Measurements from ENCODE around the gene PAOX. TPM values are rescaled to one million over a fixed set of nuclear protein-coding genes. Genes with fewer than 3 reads are reported as not detected.
A peak's percentile ranks its signal among the peaks of the same experiment; 100 is the strongest.

PAOX gene
- polyA plus RNA-seq, 2 of the 4 experiments (the other 2 are of a cell fraction), result 1.6 to 2.3 TPM

GRCh38 chr10:133350283-133350949, 28.6 kb upstream of the PAOX start:
- no peak for TF ChIP-seq FOSB (CRISPR knock-in tag; IDR thresholded peaks at IDR 0.05)
- TF ChIP-seq, protein P1, sequence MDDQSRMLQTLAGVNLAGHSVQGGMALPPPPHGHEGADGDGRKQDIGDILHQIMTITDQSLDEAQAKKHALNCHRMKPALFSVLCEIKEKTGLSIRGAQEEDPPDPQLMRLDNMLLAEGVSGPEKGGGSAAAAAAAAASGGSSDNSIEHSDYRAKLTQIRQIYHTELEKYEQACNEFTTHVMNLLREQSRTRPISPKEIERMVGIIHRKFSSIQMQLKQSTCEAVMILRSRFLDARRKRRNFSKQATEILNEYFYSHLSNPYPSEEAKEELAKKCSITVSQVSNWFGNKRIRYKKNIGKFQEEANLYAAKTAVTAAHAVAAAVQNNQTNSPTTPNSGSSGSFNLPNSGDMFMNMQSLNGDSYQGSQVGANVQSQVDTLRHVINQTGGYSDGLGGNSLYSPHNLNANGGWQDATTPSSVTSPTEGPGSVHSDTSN (IDR thresholded peaks at IDR 0.05), result 0 out of 2 replicates have a peak, but pooled peaks have one; percentile 27
- CTCF ChIA-PET, result interaction anchor here (1.0 to 1.5 kb wide), 4 partner anchors 14 to 42 kb away, joined by 3 to 8 read pairs (median 4); no protein-coding TSS in a partner anchor

DNA sequence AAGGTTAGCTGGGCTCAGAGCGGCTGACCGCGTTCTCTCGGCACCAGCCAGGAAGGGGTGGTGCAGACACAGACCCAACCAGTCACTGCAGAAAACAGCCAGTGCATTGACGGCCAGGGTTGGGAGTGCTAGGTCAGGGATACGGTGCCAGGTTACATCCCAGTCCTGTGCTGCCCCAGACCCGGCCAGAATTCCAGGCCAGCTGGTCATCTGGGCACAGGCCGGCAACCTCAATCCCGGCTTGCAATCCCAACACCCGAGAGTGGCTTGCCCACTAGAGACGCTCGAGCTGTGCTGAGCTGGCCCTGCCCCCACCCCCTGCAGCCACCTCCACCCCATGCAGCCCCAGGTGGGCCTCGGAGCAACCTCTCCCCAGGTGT, 28.1 kb upstream of the PAOX start:
- no peak for FAIRE-seq
- H3K4me3 ChIP-seq, result no peak overlapping the region
- ChIA-PET POLR2A (no interaction called here), CTCF (interaction anchor here (1.0 to 1.5 kb wide), 5 partner anchors 14 to 43 kb away, joined by 3 to 8 read pairs (median 3); no protein-coding TSS in a partner anchor)
- WGBS (ENCODE audit: missing lambda C conversion rate), result 58% methylated on average over 9 of the region's 13 CpGs
- H3K4me2 ChIP-seq, result no peak overlapping the region
- peak in 1 of 2 experiments; percentile 9; a peak in 3 of 6 replicates for ATAC-seq
- H3K9me3 ChIP-seq, result no peaks in the 10 kb centered on the region
- no peak for DNase-seq (ENCODE audit: low read depth in 1 of 2, low spot score in 1 of 2)
- TF ChIP-seq NPAS2 (CRISPR knock-in tag; IDR thresholded peaks at IDR 0.05; ENCODE audit: borderline replicate concordance) (no peak), ESRRA (IDR thresholded peaks at IDR 0.05; ENCODE audit: borderline replicate concordance, low read length) (no peak), PHF8 (IDR thresholded peaks at IDR 0.05; ENCODE audit: borderline replicate concordance, low read depth) (no peak), RFX5 (IDR thresholded peaks at IDR 0.05) (no peak), KDM1A (IDR thresholded peaks at IDR 0.05; ENCODE audit: low read depth) (no peak), EP300 (IDR thresholded peaks at IDR 0.05) (no peak), CHD2 (IDR thresholded peaks at IDR 0.05; ENCODE audit: low read length, partially characterized antibody) (no peak), ZSCAN20 (CRISPR knock-in tag; IDR thresholded peaks at IDR 0.05) (no peak), CHD4 (IDR thresholded peaks at IDR 0.05; ENCODE audit: borderline replicate concordance) (no peak), HOXB13 (CRISPR knock-in tag; IDR thresholded peaks at IDR 0.05; ENCODE audit: low read depth) (no peak), NR3C1 (IDR thresholded peaks at IDR 0.05) (no peak)
- peaks cover 3% of the 10 kb centered on the region; the same call in 1 of the 3 replicates for H3K4me1 ChIP-seq
- H3K27ac ChIP-seq, result no peak overlapping the region

More at GRCh38 chr10:133350283-133350949, 28.6 kb upstream of the PAOX start:
- no peak for DNase-seq (ENCODE audit: low read depth in 1 of 2, low spot score in 1 of 2)
- no peaks in the 10 kb centered on the region for H3K9me3 ChIP-seq
- POLR2A ChIA-PET, result no interaction called here
- peaks cover 3% of the 10 kb centered on the region; the same call in 1 of the 3 replicates for H3K4me1 ChIP-seq
- no peak for ATAC-seq
- no peak overlapping the region for H3K27ac ChIP-seq
- H3K4me3 ChIP-seq, result no peak overlapping the region
- no peak for FAIRE-seq
- H3K4me2 ChIP-seq, result no peak overlapping the region
- 89% methylated on average over 7 of the region's 12 CpGs for WGBS (ENCODE audit: missing lambda C conversion rate)

GRCh38 chr10:133351408-133352318, 27.4 kb upstream of the PAOX start:
- Histone ChIP-seq H3K4me2 (no peak overlapping the region), H3K4me1 (peaks cover 5% of the 10 kb centered on the region; the same call in 1 of the 3 replicates), H3K4me3 (no peak overlapping the region), H3K27ac (no peak overlapping the region), H3K9me3 (no peaks in the 10 kb centered on the region)
- DNase-seq (ENCODE audit: low read depth in 1 of 2, low spot score in 1 of 2) (no peak), FAIRE-seq (no peak), ATAC-seq (peak; percentile 4 to 38; a peak in 4 of 6 replicates)
- no peak for TF ChIP-seq BHLHE40 (IDR thresholded peaks at IDR 0.05; ENCODE audit: low read depth, low read length)
- TF ChIP-seq ZSCAN20 (CRISPR knock-in tag; IDR thresholded peaks at IDR 0.05), result no peak
- no peak for TF ChIP-seq CEBPB (IDR thresholded peaks at IDR 0.05)
- TF ChIP-seq PHF8 (IDR thresholded peaks at IDR 0.05; ENCODE audit: borderline replicate concordance, low read depth), result no peak
- TF ChIP-seq RCOR1 (IDR thresholded peaks at IDR 0.05; ENCODE audit: low read depth, low read length), result no peak
- ChIA-PET POLR2A (no interaction called here), CTCF (interaction anchor here (1.0 to 2.6 kb wide), 7 partner anchors 13 to 43 kb away, joined by 3 to 15 read pairs (median 3); no protein-coding TSS in a partner anchor)
- 66% methylated on average over 15 of the region's 24 CpGs for WGBS (ENCODE audit: missing lambda C conversion rate)

Measured in A549 (cell line).